ENCODE results near the gene TBC1D2B. TPM values are rescaled to one million over a fixed set of nuclear protein-coding genes. Genes with fewer than 3 reads are reported as not detected.

Gene TBC1D2B
- polyA plus RNA-seq, 3 donors = 5.9 to 53.3 (median 6.2) TPM

DNA sequence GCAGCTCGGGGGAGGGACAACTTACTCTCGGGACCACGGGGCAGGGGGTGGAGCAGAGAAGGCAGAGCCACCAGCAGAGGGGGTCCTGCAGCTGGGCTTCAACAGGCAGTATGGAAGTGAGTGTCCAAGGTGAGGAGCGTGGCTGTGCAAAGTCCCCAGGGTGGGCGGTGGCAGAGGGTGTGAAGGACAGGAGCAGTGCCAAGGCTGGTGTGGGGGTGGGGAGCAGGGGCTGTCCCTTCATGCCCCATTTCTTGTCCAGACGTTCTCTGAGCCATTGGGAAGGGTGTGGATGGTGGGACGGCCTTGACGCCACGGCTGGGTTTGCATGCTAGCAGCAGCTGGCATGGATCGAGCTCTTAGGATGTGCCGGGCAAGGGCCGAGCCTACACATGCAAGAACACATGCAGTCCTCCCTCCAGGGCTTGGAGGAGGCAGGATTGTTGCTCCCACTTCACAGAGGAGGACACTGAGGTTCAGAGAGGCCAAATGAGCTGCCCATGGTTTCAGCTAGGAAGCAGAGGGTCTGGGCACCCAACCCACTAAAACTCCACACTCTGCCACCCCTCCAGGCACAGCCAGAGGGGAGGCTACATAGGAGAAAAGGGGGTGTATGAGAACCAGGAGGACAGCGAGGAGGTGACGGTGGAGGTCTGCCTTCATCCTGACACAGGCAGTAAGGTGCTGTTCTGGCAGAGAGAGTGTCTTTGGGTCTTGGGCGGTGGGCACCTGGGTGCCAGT lies 93.6 kb downstream of the TBC1D2B start:
- peaks cover 6 to 7% (median 7%) of the 10 kb centered on the region in 3 donors for H3K27me3 Mint-ChIP-seq (ENCODE audit: low read depth in 3 of 3)
- no peak for DNase-seq
- no peaks in the 10 kb centered on the region for H3K79me2 ChIP-seq (ENCODE audit: insufficient read depth, low read length)
- TF ChIP-seq, protein P1, sequence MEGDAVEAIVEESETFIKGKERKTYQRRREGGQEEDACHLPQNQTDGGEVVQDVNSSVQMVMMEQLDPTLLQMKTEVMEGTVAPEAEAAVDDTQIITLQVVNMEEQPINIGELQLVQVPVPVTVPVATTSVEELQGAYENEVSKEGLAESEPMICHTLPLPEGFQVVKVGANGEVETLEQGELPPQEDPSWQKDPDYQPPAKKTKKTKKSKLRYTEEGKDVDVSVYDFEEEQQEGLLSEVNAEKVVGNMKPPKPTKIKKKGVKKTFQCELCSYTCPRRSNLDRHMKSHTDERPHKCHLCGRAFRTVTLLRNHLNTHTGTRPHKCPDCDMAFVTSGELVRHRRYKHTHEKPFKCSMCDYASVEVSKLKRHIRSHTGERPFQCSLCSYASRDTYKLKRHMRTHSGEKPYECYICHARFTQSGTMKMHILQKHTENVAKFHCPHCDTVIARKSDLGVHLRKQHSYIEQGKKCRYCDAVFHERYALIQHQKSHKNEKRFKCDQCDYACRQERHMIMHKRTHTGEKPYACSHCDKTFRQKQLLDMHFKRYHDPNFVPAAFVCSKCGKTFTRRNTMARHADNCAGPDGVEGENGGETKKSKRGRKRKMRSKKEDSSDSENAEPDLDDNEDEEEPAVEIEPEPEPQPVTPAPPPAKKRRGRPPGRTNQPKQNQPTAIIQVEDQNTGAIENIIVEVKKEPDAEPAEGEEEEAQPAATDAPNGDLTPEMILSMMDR (IDR thresholded peaks at IDR 0.05) = no peak
- H4K20me1 ChIP-seq (ENCODE audit: insufficient read depth, low read length) = no peaks in the 10 kb centered on the region
- H3K9ac ChIP-seq (ENCODE audit: insufficient read depth, low read length, poor library complexity, severe bottlenecking) = no peak overlapping the region
- no peak overlapping the region for H3K27ac Mint-ChIP-seq
- H3K4me3 Mint-ChIP-seq = no peak overlapping the region
- H3K4me3 ChIP-seq (replicated peaks in 1 of 3; ENCODE audit: low read depth in 2 of 3, low read length in 3 of 3) = no peak overlapping the region
- H3K27me3 ChIP-seq (ENCODE audit: control insufficient read depth in 2 of 2, insufficient read depth in 2 of 2, low read length in 2 of 2) = no peaks in the 10 kb centered on the region
- 60% methylated on average over 12 of the region's 15 CpGs for WGBS (ENCODE audit: insufficient coverage)
- no peaks in the 10 kb centered on the region for H3K36me3 ChIP-seq (replicated peaks in 1 of 2; ENCODE audit: control insufficient read depth in 1 of 2, insufficient read depth in 2 of 2, low read length in 2 of 2)
- no peaks in the 10 kb centered on the region for H3K9me3 ChIP-seq (replicated peaks in 1 of 2; ENCODE audit: control insufficient read depth in 1 of 2, insufficient read depth in 1 of 2, low read length in 2 of 2)
- no peak overlapping the region for H3K27ac ChIP-seq (ENCODE audit: low read depth in 1 of 2, low read length in 2 of 2)
- no peaks in the 10 kb centered on the region for H3K4me1 ChIP-seq (ENCODE audit: control insufficient read depth in 1 of 2, insufficient read depth in 2 of 2, low read length in 2 of 2)
- H2AFZ ChIP-seq (ENCODE audit: insufficient read depth, low read depth, low read length, poor library complexity, severe bottlenecking) = no peak overlapping the region
- no peaks in the 10 kb centered on the region for H3K9me3 Mint-ChIP-seq
- no peaks in the 10 kb centered on the region for H3K36me3 Mint-ChIP-seq
- no peak overlapping the region for H3K4me2 ChIP-seq (replicated peaks; ENCODE audit: extremely low read depth, low read length, poor library complexity, severe bottlenecking)
- H3K4me1 Mint-ChIP-seq = no peaks in the 10 kb centered on the region
- intact Hi-C loops (cut with micrococcal nuclease) = no loop called here

DNA sequence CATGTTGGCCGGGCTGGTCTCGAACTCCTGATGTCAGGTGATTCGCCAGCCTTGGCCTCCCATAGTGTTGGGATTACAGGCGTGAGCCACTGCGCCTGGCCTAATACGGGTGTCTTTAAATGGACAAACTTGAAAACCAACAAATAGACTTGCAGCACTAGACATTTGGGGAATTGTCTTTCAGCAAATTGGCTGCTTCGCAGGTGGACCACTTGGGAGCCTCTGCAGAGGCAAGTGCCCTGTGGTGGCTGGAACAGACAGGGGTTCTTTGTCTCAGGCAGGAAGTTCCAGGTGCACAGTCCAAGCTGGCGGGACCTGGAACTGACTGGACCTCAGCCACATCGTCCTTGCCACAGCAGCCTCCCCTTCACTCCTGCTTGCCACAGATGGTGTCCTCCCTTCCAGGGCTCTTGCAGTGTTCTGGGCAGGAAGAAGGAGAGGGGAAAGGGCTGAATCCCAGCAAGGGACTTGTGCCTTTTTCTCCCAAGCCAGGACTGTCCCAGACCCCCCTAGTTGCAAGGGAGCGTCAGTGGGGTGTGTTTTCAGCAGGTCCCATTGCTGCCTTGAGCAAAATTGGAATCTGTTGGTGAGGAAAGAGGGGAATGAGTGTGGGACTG lies 94.3 kb downstream of the TBC1D2B start:
- H3K4me3 ChIP-seq (replicated peaks in 1 of 3; ENCODE audit: low read depth in 2 of 3, low read length in 3 of 3) = no peak overlapping the region
- Mint-ChIP-seq H3K9me3 (no peaks in the 10 kb centered on the region), H3K27ac (no peak overlapping the region), H3K4me3 (no peak overlapping the region), H3K4me1 (no peaks in the 10 kb centered on the region), H3K36me3 (no peaks in the 10 kb centered on the region), H3K27me3 (ENCODE audit: low read depth in 3 of 3) (peaks cover 6 to 7% (median 6%) of the 10 kb centered on the region in 3 donors)
- no peak overlapping the region for H3K27ac ChIP-seq (ENCODE audit: low read depth in 1 of 2, low read length in 2 of 2)
- no peaks in the 10 kb centered on the region for H3K79me2 ChIP-seq (ENCODE audit: insufficient read depth, low read length)
- no peaks in the 10 kb centered on the region for H3K4me1 ChIP-seq (ENCODE audit: control insufficient read depth in 1 of 2, insufficient read depth in 2 of 2, low read length in 2 of 2)
- WGBS (ENCODE audit: insufficient coverage) = 90% methylated on average over 2 of the region's 10 CpGs
- TF ChIP-seq, protein P1 (IDR thresholded peaks at IDR 0.05) = no peak
- no peaks in the 10 kb centered on the region for H3K27me3 ChIP-seq (ENCODE audit: control insufficient read depth in 2 of 2, insufficient read depth in 2 of 2, low read length in 2 of 2)
- H3K9ac ChIP-seq (ENCODE audit: insufficient read depth, low read length, poor library complexity, severe bottlenecking) = no peak overlapping the region
- no peak overlapping the region for H3K4me2 ChIP-seq (replicated peaks; ENCODE audit: extremely low read depth, low read length, poor library complexity, severe bottlenecking)
- intact Hi-C loops (cut with micrococcal nuclease) = no loop called here
- no peaks in the 10 kb centered on the region for H4K20me1 ChIP-seq (ENCODE audit: insufficient read depth, low read length)
- no peak overlapping the region for H2AFZ ChIP-seq (ENCODE audit: insufficient read depth, low read depth, low read length, poor library complexity, severe bottlenecking)
- no peaks in the 10 kb centered on the region for H3K9me3 ChIP-seq (replicated peaks in 1 of 2; ENCODE audit: control insufficient read depth in 1 of 2, insufficient read depth in 1 of 2, low read length in 2 of 2)
- no peak for DNase-seq
- no peaks in the 10 kb centered on the region for H3K36me3 ChIP-seq (replicated peaks in 1 of 2; ENCODE audit: control insufficient read depth in 1 of 2, insufficient read depth in 2 of 2, low read length in 2 of 2)

Data from CD14-positive monocyte (primary cell).